Vagina (tissue), 2 donors: ENCODE results near the gene DLL4.

Experiments used
- POLR2A ChIP-seq, 2 donors: fragments of 450-650 bp; IDR thresholded peaks; one replicate each; pipeline ENCODE4 v1.6.1; 2017; ENCODE audit warnings: antibody characterized with exemption in 2 of 2, mild to moderate bottlenecking in 2 of 2, moderate library complexity in 2 of 2
- TF ChIP-seq, protein P1 (sequence below), 3 experiments: fragments of 450-650 bp in 2 of 3; fragments of 200-600 bp in 1 of 3; sonication (generic) in 1 of 3; IDR thresholded peaks; one replicate each; pipeline ENCODE4 v1.5.1; 2017 to 2019; ENCODE audit warnings: antibody characterized with exemption in 3 of 3, mild to moderate bottlenecking in 2 of 3, moderate library complexity in 2 of 3

DNA sequence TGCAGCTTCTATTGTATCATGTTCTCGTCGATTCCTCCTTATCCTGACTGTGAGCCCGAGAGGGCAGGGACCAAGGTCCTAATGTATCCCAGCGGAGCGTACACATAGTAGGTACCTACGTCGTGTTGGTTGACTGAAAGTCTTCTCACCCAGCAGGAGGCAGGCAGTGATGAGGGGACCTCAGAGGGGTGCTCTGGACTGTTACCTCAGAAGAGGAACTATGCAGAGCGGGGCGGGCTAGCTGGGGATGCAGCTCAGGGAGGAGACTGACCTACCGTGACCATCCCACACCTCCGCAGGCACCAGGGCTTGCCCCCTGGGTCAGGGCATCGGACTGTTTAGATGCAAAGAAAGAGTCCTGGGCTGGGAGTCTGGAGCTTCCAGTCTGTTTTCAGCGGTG is 35.5 kb downstream of the DLL4 start:
- TF ChIP-seq, protein P1, sequence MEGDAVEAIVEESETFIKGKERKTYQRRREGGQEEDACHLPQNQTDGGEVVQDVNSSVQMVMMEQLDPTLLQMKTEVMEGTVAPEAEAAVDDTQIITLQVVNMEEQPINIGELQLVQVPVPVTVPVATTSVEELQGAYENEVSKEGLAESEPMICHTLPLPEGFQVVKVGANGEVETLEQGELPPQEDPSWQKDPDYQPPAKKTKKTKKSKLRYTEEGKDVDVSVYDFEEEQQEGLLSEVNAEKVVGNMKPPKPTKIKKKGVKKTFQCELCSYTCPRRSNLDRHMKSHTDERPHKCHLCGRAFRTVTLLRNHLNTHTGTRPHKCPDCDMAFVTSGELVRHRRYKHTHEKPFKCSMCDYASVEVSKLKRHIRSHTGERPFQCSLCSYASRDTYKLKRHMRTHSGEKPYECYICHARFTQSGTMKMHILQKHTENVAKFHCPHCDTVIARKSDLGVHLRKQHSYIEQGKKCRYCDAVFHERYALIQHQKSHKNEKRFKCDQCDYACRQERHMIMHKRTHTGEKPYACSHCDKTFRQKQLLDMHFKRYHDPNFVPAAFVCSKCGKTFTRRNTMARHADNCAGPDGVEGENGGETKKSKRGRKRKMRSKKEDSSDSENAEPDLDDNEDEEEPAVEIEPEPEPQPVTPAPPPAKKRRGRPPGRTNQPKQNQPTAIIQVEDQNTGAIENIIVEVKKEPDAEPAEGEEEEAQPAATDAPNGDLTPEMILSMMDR (IDR thresholded peaks at IDR 0.05) = no peak
- TF ChIP-seq POLR2A (IDR thresholded peaks at IDR 0.05) = no peak
